ENCODE results near the gene NTRK2. TPM values are rescaled to one million over a fixed set of nuclear protein-coding genes. Genes with fewer than 3 reads are reported as not detected.

NTRK2 gene
- total RNA-seq, 2 experiments from 2014 or later: 0.45 to 0.65 TPM

DNA sequence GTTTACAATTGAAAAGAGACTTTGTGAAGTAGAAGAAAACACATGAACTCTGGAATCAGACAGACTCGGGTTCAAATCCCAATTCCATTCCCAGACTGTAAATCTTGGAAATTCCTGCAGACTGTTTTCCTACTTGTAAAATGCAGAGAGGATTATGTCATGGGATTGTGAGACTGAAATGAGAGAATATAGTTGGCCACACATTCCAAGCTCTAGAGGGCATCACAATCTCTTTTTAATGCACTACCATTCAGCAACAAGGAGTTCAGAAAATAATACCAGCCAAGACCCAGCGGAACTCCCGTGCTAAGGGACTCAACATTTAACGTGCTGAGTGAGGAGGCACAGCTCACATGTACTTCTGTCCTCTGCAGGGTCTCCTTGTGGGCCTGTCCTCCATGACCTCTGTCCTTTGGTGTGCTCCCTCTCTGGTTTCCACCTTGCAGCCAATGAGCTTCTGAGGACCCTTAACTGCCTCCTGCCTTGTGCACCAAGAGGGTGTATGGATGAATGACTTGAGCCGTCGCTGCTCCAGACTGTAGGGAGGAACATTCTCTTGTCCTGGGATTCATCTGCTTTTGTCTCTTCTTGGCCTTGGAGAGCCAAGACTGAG, 263.5 kb downstream of the NTRK2 start:
- H3K36me3 Mint-ChIP-seq: no peaks in the 10 kb centered on the region
- POLR2A ChIA-PET: no interaction called here

DNA sequence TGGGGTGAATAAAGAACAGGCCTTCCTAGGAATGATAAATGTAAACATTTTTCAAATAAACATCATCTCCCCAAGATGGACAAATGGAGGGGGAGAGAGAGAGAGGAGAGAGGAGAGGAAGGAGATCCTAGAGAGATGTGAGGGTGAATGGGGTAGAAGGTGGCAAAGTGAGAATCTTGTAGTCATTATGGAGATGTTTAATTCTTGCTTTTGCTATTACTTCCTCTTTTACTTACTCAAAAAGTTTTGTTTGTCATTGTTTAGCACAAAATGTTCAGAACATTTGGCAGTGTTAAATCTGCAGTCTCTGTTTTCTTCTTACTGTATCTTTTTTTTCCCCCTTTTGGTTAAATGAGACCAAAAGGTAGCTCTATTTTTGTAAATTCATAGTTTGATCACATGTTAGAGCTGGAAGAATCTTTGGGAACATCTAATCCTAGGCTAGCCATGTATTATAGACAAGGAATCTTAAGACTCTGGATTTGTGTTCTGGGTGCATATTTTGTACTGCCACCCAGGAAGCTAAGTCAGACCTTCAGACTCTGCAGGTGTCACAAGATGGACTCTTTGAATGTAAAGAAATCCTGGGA, 266.1 kb downstream of the NTRK2 start:
- Mint-ChIP-seq H3K36me3 (no peaks in the 10 kb centered on the region), H3K9me3 (no peaks in the 10 kb centered on the region), H3K27me3 (no peaks in the 10 kb centered on the region), H3K4me1 (ENCODE audit: low read depth) (no peaks in the 10 kb centered on the region), H3K4me3 (no peak overlapping the region), H3K27ac (no peak overlapping the region)
- no peak for DNase-seq
- CTCF ChIA-PET: no interaction called here
- POLR2A ChIA-PET: no interaction called here
- intact Hi-C loops (cut with micrococcal nuclease): no loop called here

More for the DNA sequence above, 263.5 kb downstream of the NTRK2 start:
- no peak for DNase-seq
- Mint-ChIP-seq H3K27me3 (no peaks in the 10 kb centered on the region), H3K27ac (no peak overlapping the region), H3K9me3 (no peaks in the 10 kb centered on the region), H3K4me3 (no peak overlapping the region), H3K4me1 (ENCODE audit: low read depth) (no peaks in the 10 kb centered on the region)
- intact Hi-C loops (cut with micrococcal nuclease): no loop called here
- CTCF ChIA-PET: interaction anchor here (1.2 kb wide), 1 partner anchor 492 kb away, joined by 3 read pairs; no protein-coding TSS in a partner anchor

GRCh38 chr9:84937180-84937579, 267.7 kb downstream of the NTRK2 start:
- CTCF ChIA-PET: interaction anchor here (0.7 kb wide), 1 partner anchor 489 kb away, joined by 3 read pairs; no protein-coding TSS in a partner anchor
- no peaks in the 10 kb centered on the region for H3K9me3 Mint-ChIP-seq
- POLR2A ChIA-PET: no interaction called here

GRCh38 chr9:84937581-84937980, 268.1 kb downstream of the NTRK2 start:
- Mint-ChIP-seq H3K4me1 (ENCODE audit: low read depth) (no peaks in the 10 kb centered on the region), H3K9me3 (no peaks in the 10 kb centered on the region), H3K36me3 (no peaks in the 10 kb centered on the region), H3K27ac (no peak overlapping the region), H3K27me3 (no peaks in the 10 kb centered on the region), H3K4me3 (no peak overlapping the region)
- intact Hi-C loops (cut with micrococcal nuclease): no loop called here
- ChIA-PET CTCF (interaction anchor here (0.7 kb wide), 1 partner anchor 489 kb away, joined by 3 read pairs; no protein-coding TSS in a partner anchor), POLR2A (no interaction called here)
- DNase-seq: no peak

More at GRCh38 chr9:84937180-84937579, 267.7 kb downstream of the NTRK2 start:
- H3K4me1 Mint-ChIP-seq (ENCODE audit: low read depth): no peaks in the 10 kb centered on the region
- no peak for DNase-seq
- H3K4me3 Mint-ChIP-seq: no peak overlapping the region
- no peaks in the 10 kb centered on the region for H3K36me3 Mint-ChIP-seq
- no peak overlapping the region for H3K27ac Mint-ChIP-seq
- intact Hi-C loops (cut with micrococcal nuclease): no loop called here
- no peaks in the 10 kb centered on the region for H3K27me3 Mint-ChIP-seq

GRCh38 chr9:84939774-84940173, 270.2 kb downstream of the NTRK2 start:
- no peak for DNase-seq
- H3K27ac Mint-ChIP-seq: no peak overlapping the region
- H3K27me3 Mint-ChIP-seq: no peaks in the 10 kb centered on the region
- H3K9me3 Mint-ChIP-seq: no peaks in the 10 kb centered on the region
- H3K36me3 Mint-ChIP-seq: no peaks in the 10 kb centered on the region
- intact Hi-C loops (cut with micrococcal nuclease): no loop called here
- ChIA-PET POLR2A (no interaction called here), CTCF (no interaction called here)
- H3K4me3 Mint-ChIP-seq: no peak overlapping the region
- no peaks in the 10 kb centered on the region for H3K4me1 Mint-ChIP-seq (ENCODE audit: low read depth)

GRCh38 chr9:84940294-84940693, 270.8 kb downstream of the NTRK2 start:
- intact Hi-C loops (cut with micrococcal nuclease): no loop called here
- H3K27me3 Mint-ChIP-seq: no peaks in the 10 kb centered on the region
- H3K4me1 Mint-ChIP-seq (ENCODE audit: low read depth): no peaks in the 10 kb centered on the region
- CTCF ChIA-PET: interaction anchor here (0.5 kb wide), 1 partner anchor 183 kb away, joined by 6 read pairs; no protein-coding TSS in a partner anchor
- no peaks in the 10 kb centered on the region for H3K9me3 Mint-ChIP-seq
- H3K4me3 Mint-ChIP-seq: no peak overlapping the region
- no peaks in the 10 kb centered on the region for H3K36me3 Mint-ChIP-seq
- POLR2A ChIA-PET: no interaction called here
- no peak overlapping the region for H3K27ac Mint-ChIP-seq
- no peak for DNase-seq

DNA sequence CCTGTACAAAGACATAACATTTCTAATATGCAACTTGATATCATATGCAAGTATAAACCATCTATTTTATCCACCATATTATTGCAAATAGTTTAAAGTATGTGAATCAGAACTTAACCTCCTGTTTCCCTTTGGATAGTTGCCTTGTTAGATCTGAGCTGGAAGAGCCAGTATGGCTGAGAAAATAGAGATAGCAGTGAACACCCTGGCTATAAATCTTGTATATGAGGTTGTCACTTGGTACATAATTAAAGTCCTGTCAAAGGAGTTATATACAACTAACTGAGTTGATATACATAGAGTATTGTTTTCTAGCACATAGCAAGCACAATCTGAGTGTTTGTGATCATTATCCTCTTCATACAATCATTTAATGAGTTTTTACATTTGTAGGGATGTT, 272.3 kb downstream of the NTRK2 start:
- Mint-ChIP-seq H3K4me3 (no peak overlapping the region), H3K36me3 (no peaks in the 10 kb centered on the region), H3K4me1 (ENCODE audit: low read depth) (no peaks in the 10 kb centered on the region), H3K27ac (no peak overlapping the region), H3K27me3 (no peaks in the 10 kb centered on the region), H3K9me3 (no peaks in the 10 kb centered on the region)
- no peak for DNase-seq
- ChIA-PET POLR2A (no interaction called here), CTCF (no interaction called here)
- intact Hi-C loops (cut with micrococcal nuclease): no loop called here

DNA sequence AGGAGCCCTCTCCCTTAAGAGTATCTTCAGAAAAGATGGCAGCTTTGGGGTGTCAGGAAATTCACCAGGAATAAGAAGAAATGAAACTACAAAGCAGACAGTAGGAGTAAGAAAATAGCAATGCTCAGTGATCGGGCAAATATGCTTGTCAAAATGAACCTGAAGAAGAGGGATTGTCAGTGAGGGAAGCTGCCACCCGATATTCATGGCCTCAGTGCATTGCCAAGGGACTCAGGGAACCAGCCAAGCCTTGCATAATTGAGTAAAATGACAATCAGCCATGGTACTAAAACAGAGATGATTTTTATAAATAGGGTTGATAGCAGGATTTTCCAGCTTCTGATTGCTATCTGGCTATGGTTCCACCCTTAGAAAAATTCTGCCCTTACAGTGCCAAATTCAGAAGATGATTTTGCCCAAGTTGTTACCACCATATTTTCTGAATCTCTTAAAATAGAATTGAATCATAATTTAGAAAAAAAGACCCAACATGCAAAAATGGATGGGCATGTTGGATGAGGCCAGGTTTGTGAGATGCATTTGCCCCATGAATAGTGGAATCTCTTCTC, 274.0 kb downstream of the NTRK2 start:
- H3K4me1 Mint-ChIP-seq (ENCODE audit: low read depth): no peaks in the 10 kb centered on the region
- no peaks in the 10 kb centered on the region for H3K9me3 Mint-ChIP-seq
- H3K27ac Mint-ChIP-seq: no peak overlapping the region
- intact Hi-C loops (cut with micrococcal nuclease): no loop called here
- CTCF ChIA-PET: no interaction called here
- H3K4me3 Mint-ChIP-seq: no peak overlapping the region
- no peaks in the 10 kb centered on the region for H3K36me3 Mint-ChIP-seq
- no peaks in the 10 kb centered on the region for H3K27me3 Mint-ChIP-seq
- POLR2A ChIA-PET: no interaction called here
- no peak for DNase-seq

DNA sequence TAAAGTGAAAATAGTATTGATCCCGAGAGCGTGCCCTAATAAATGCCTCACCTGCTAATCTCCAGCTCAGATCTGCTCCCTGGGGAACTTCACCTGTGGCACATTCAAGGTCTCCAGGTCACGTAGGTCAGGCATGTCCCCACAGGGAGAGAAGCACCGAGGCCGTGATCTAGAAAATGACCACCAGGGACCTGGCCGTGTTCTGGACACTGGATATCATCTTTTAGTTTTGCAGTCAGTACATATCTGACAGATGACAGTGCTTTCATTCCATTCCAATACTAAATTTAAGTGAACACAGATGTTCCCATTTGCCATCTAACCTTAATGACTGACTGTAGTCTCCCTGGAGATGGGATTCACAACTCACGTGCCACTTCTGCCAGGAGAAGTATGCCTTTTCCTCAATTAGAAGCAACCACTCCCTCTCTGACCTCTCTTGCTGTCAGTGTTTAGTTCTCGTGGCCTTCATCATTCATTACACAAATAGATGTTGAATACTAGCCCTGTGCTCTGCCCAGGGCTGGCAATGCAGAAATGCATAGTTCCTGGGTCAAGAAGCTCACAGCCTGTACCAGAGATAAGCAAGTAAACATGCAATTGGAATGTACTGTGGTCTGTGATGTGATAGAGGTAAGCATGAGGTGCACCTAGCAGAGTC, 276.5 kb downstream of the NTRK2 start:
- no peak overlapping the region for H3K27ac Mint-ChIP-seq
- H3K4me1 Mint-ChIP-seq (ENCODE audit: low read depth): no peaks in the 10 kb centered on the region
- intact Hi-C loops (cut with micrococcal nuclease): no loop called here
- H3K4me3 Mint-ChIP-seq: no peak overlapping the region
- POLR2A ChIA-PET: no interaction called here
- no peaks in the 10 kb centered on the region for H3K36me3 Mint-ChIP-seq
- peaks cover 2% of the 10 kb centered on the region for H3K27me3 Mint-ChIP-seq
- CTCF ChIA-PET: no interaction called here
- DNase-seq: no peak
- H3K9me3 Mint-ChIP-seq: no peaks in the 10 kb centered on the region

GRCh38 chr9:84947412-84947972, 278.0 kb downstream of the NTRK2 start:
- H3K36me3 Mint-ChIP-seq: no peaks in the 10 kb centered on the region
- CTCF ChIA-PET: no interaction called here

GRCh38 chr9:84949258-84949657, 279.7 kb downstream of the NTRK2 start:
- no peaks in the 10 kb centered on the region for H3K36me3 Mint-ChIP-seq
- no peak overlapping the region for H3K4me3 Mint-ChIP-seq
- intact Hi-C loops (cut with micrococcal nuclease): no loop called here
- no peak overlapping the region for H3K27ac Mint-ChIP-seq
- ChIA-PET CTCF (no interaction called here), POLR2A (no interaction called here)
- no peak for DNase-seq
- H3K4me1 Mint-ChIP-seq (ENCODE audit: low read depth): no peaks in the 10 kb centered on the region
- peaks cover 5% of the 10 kb centered on the region for H3K27me3 Mint-ChIP-seq
- H3K9me3 Mint-ChIP-seq: no peaks in the 10 kb centered on the region

More at GRCh38 chr9:84947412-84947972, 278.0 kb downstream of the NTRK2 start:
- intact Hi-C loops (cut with micrococcal nuclease): no loop called here
- Mint-ChIP-seq H3K27ac (no peak overlapping the region), H3K4me3 (no peak overlapping the region), H3K4me1 (ENCODE audit: low read depth) (no peaks in the 10 kb centered on the region), H3K9me3 (no peaks in the 10 kb centered on the region), H3K27me3 (peaks cover 2% of the 10 kb centered on the region)
- POLR2A ChIA-PET: no interaction called here
- no peak for DNase-seq

DNA sequence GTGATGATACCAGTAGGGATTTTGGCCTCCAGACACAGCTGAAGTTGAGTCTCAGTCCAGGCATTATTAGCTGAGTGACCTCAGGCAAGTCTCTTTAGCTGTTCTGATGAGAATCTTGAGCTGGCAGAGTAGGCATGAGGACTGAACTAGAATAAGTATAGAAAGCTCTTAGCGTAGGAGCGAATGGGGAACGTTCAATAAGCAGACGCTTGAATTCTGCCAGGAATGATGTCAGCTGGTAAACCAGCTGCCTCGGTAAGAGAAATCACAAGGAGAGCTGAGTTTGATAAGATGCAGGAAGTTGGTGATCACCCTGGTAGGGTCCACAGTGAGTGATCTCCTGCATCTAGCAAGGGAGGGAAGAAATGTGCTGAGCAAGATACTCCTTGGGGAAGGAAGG, 280.4 kb downstream of the NTRK2 start:
- peaks cover 7% of the 10 kb centered on the region for H3K27me3 Mint-ChIP-seq
- ChIA-PET CTCF (no interaction called here), POLR2A (no interaction called here)
- H3K4me3 Mint-ChIP-seq: no peak overlapping the region
- no peaks in the 10 kb centered on the region for H3K36me3 Mint-ChIP-seq
- H3K27ac Mint-ChIP-seq: no peak overlapping the region
- H3K9me3 Mint-ChIP-seq: no peaks in the 10 kb centered on the region
- no peak for DNase-seq
- intact Hi-C loops (cut with micrococcal nuclease): loop anchor here (5.0 kb wide), 1 partner anchor 553 kb away; no protein-coding TSS in a partner anchor
- H3K4me1 Mint-ChIP-seq (ENCODE audit: low read depth): no peaks in the 10 kb centered on the region
